ENCODE measurements around the gene FABP3. TPM values are rescaled to one million over a fixed set of nuclear protein-coding genes. Genes with fewer than 3 reads are reported as not detected.

The FABP3 gene
- total and polyA plus RNA-seq, 4 donors = 1.7 to 39.8 (median 13.3) TPM

DNA sequence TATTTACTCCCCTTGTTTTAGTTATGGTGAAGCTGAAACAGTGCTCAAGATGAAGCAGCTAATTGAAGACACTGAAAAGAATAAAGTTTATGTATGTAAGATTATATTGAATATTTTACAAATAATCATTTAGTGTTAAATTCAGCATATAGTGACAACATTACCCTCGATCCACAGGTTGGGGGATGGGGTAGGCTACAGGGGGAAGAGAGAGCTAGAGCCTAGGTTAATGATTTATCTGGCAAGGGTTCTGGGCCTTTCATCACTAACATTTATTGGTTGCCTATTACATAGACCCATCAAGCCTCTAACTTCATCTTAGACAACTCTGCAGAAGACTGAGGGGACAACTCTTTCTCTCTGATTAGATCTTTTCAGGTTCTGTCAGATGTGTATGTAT, 54.7 kb downstream of the FABP3 start:
- Histone ChIP-seq H3K4me3 (no peak overlapping the region), H3K27ac (ENCODE audit: low read depth in 1 of 2, low read length in 1 of 2) (no peak overlapping the region), H3K36me3 (ENCODE audit: control insufficient read depth in 4 of 4, insufficient read depth in 4 of 4, low read length in 4 of 4) (peaks cover 6 to 35% (median 21%) of the 10 kb centered on the region in 4 donors), H3K9ac (ENCODE audit: insufficient read depth in 1 of 2, low read length in 2 of 2) (no peak overlapping the region), H3K9me3 (ENCODE audit: control insufficient read depth in 4 of 4, insufficient read depth in 3 of 4, low read length in 3 of 4) (no peaks in the 10 kb centered on the region), H3K4me1 (ENCODE audit: control insufficient read depth in 5 of 5, insufficient read depth in 5 of 5, low read length in 5 of 5) (no peaks in the 10 kb centered on the region), H3K27me3 (ENCODE audit: control insufficient read depth in 3 of 3, insufficient read depth in 3 of 3, low read length in 2 of 3) (no peaks in the 10 kb centered on the region)
- no peak for DNase-seq
- no peak for ATAC-seq (ENCODE audit: insufficient read depth, low FRiP score)
- 84 to 89% methylated on average over 1 of the region's 1 CpG for WGBS, 2 donors
- TF ChIP-seq, protein P1, sequence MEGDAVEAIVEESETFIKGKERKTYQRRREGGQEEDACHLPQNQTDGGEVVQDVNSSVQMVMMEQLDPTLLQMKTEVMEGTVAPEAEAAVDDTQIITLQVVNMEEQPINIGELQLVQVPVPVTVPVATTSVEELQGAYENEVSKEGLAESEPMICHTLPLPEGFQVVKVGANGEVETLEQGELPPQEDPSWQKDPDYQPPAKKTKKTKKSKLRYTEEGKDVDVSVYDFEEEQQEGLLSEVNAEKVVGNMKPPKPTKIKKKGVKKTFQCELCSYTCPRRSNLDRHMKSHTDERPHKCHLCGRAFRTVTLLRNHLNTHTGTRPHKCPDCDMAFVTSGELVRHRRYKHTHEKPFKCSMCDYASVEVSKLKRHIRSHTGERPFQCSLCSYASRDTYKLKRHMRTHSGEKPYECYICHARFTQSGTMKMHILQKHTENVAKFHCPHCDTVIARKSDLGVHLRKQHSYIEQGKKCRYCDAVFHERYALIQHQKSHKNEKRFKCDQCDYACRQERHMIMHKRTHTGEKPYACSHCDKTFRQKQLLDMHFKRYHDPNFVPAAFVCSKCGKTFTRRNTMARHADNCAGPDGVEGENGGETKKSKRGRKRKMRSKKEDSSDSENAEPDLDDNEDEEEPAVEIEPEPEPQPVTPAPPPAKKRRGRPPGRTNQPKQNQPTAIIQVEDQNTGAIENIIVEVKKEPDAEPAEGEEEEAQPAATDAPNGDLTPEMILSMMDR (IDR thresholded peaks at IDR 0.05; ENCODE audit: control extremely low read depth, extremely low read depth) = no peak

DNA sequence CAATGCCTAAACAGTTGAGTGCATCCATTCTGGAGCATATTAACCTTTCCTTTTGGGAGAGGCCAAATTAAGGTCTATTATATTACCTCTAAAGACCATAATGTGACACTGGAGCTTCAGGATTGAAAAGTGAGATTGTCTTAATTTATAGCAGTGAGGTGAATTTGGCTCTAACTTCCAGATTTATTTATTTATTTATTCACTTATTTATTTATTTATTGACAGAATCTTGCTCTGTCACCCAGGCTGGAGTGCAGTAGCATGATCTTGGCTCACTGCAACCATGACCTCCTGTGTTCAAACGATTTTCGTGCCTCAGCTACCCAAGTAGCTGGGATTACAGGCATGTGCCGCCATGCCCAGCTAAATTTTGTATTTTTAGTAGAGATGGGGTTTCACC, 57.0 kb downstream of the FABP3 start:
- no peaks in the 10 kb centered on the region for H3K9me3 ChIP-seq (ENCODE audit: control insufficient read depth in 4 of 4, insufficient read depth in 3 of 4, low read length in 3 of 4)
- no peak overlapping the region for H3K27ac ChIP-seq (ENCODE audit: low read depth in 1 of 2, low read length in 1 of 2)
- H3K9ac ChIP-seq (ENCODE audit: insufficient read depth in 1 of 2, low read length in 2 of 2) = no peak overlapping the region
- H3K36me3 ChIP-seq (ENCODE audit: control insufficient read depth in 4 of 4, insufficient read depth in 4 of 4, low read length in 4 of 4) = peaks cover 10 to 43% (median 33%) of the 10 kb centered on the region in 4 donors
- TF ChIP-seq, protein P1 (IDR thresholded peaks at IDR 0.05; ENCODE audit: control extremely low read depth, extremely low read depth) = no peak
- 98 to 99% methylated on average over 3 of the region's 3 CpGs for WGBS, 2 donors
- no peaks in the 10 kb centered on the region for H3K4me1 ChIP-seq (ENCODE audit: control insufficient read depth in 5 of 5, insufficient read depth in 5 of 5, low read length in 5 of 5)
- H3K4me3 ChIP-seq = no peak overlapping the region
- H3K27me3 ChIP-seq (ENCODE audit: control insufficient read depth in 3 of 3, insufficient read depth in 3 of 3, low read length in 2 of 3) = no peaks in the 10 kb centered on the region
- no peak for DNase-seq
- no peak for ATAC-seq (ENCODE audit: insufficient read depth, low FRiP score)

Other genes starting within 250 kb of the FABP3 start
- not detected for gene NKAIN1, start 133.2 kb downstream of the FABP3 start, total RNA-seq
- gene NKAIN1, start 133.2 kb downstream of the FABP3 start, polyA plus RNA-seq = under 1 TPM in 1 of 2 donors, not detected in 1; 0.03 TPM
- 10 to 100 TPM; 47.5 to 71.7 TPM for gene SNRNP40, start 76.3 kb downstream of the FABP3 start, total RNA-seq
- 10 to 100 TPM; 15.0 to 29.5 TPM for gene SNRNP40, start 76.3 kb downstream of the FABP3 start, polyA plus RNA-seq
- 10 to 100 TPM; 17.0 to 19.3 TPM for gene ZCCHC17, start 76.0 kb downstream of the FABP3 start, total RNA-seq
- gene ZCCHC17, start 76.0 kb downstream of the FABP3 start, polyA plus RNA-seq = 10 to 100 TPM; 24.2 to 27.7 TPM
- gene SERINC2, start 40.1 kb upstream of the FABP3 start, total RNA-seq = 10 to 100 TPM in 1 of 2 donors, 1 to 10 TPM in 1; 6.1 to 55.4 TPM
- gene SERINC2, start 40.1 kb upstream of the FABP3 start, polyA plus RNA-seq = 10 to 100 TPM; 22.3 to 59.1 TPM
- gene TINAGL1, start 203.4 kb upstream of the FABP3 start, total RNA-seq = 10 to 100 TPM; 89.4 to 90.9 TPM
- gene TINAGL1, start 203.4 kb upstream of the FABP3 start, polyA plus RNA-seq = 10 to 100 TPM; 64.1 to 78.9 TPM
- under 1 TPM in 1 of 2 donors, not detected in 1; 0.14 TPM for gene HCRTR1, start 244.6 kb upstream of the FABP3 start, total RNA-seq
- gene HCRTR1, start 244.6 kb upstream of the FABP3 start, polyA plus RNA-seq = under 1 TPM in 1 of 2 donors, not detected in 1; 0.08 TPM